SU-DHL-6 (cell line): ENCODE measurements around the gene CRIP2.

Experiments used
- CTCF ChIP-seq: fragments of 200-600 bp; sonication (generic); IDR thresholded peaks from one replicate; pipeline ENCODE4 v1.5.1; 2017; ENCODE audit warnings: antibody characterized with exemption, mild to moderate bottlenecking, low read length, moderate library complexity; ENCODE audit not compliant: insufficient read depth, poor library complexity, severe bottlenecking
- EZH2phosphoT487 ChIP-seq: fragments of 200-600 bp; sonication (generic), shearing (Covaris generic); conservative IDR thresholded peaks from 2 replicates; pipeline ENCODE4 v1.6.1; 2018; ENCODE audit warnings: mild to moderate bottlenecking, antibody characterized with exemption, low read length, moderate library complexity, mixed read lengths

DNA sequence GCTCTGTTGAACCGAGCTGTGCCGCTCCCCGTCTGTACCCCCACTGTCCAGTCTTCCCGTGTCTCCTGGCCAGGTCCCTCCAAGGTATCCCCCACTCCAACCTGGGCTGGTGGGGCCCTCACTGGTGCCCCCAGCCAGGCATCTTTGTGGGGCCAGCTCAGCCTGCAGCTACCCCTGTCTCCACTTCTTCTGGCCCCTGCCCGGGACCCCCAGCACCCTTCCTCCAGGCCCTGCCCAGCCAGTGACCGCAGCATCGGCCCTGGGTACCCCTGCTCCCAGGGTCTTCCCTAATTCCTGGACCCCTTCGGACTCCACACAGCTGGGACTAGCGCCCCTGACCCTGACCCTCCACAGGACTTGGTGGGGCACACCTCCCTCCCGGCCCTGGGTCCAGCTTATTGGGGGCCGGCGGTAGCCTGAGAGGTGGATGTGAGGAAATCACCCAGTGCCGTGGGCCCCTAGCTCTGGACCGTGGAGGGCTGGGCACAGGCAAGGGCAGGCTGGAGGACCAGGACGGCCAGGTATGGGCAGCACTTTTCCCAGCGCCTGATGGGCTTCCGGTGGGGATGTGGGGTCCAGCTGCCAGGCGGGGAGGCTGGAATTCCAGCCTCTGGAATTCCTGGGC is 8.0 kb downstream of the CRIP2 start:
- TF ChIP-seq CTCF (no peak), EZH2phosphoT487 (no peak)
